HG03139 (cell line): ENCODE data around the gene MEN1.
"Not testable (repeated sequence)": the region's sequence is repeated elsewhere in the genome, so short reads cannot be mapped to it uniquely, and the experiment has no call there.

Source experiments
- ATAC-seq: cut with Tn5 transposase; IDR thresholded peaks from one replicate; pipeline ENCODE4 v1.9.1; 2021; ENCODE audit not compliant: unreplicated experiment

The MEN1 gene

GRCh38 chr11:64846998-64847666 lies 36.8 kb upstream of the MEN1 start:
- no peak for ATAC-seq

GRCh38 chr11:64845776-64846129 lies 35.4 kb upstream of the MEN1 start:
- ATAC-seq, result not testable (repeated sequence)

GRCh38 chr11:64845129-64845775 lies 34.9 kb upstream of the MEN1 start:
- no peak for ATAC-seq

GRCh38 chr11:64844330-64845128 lies 34.2 kb upstream of the MEN1 start, which contains the start of gene CDC42BPG:
TSS of gene CDC42BPG (minus strand) at chr11:64844653. CDS start at chr11:64844569, 84 bp downstream.
- no peak for ATAC-seq

- no peak for ATAC-seq
Measured at GRCh38 chr11:64843686-64844329, 33.5 kb upstream of the MEN1 start.

- ATAC-seq, result no peak
Measured at GRCh38 chr11:64842851-64843685, 32.7 kb upstream of the MEN1 start.

- no peak for ATAC-seq
Measured at GRCh38 chr11:64842366-64842759, 32.0 kb upstream of the MEN1 start.

- no peak for ATAC-seq
Measured at GRCh38 chr11:64841592-64842365, 31.4 kb upstream of the MEN1 start.

- no peak for ATAC-seq
Measured at GRCh38 chr11:64839887-64840782, 29.8 kb upstream of the MEN1 start.

- ATAC-seq, result no peak
Measured at GRCh38 chr11:64839335-64839734, 29.0 kb upstream of the MEN1 start.

- ATAC-seq, result no peak
Measured at GRCh38 chr11:64838600-64839334, 28.4 kb upstream of the MEN1 start.

GRCh38 chr11:64837887-64838351 lies 27.6 kb upstream of the MEN1 start:
- ATAC-seq, result no peak

GRCh38 chr11:64836448-64837072 lies 26.2 kb upstream of the MEN1 start:
- no peak for ATAC-seq

- ATAC-seq, result no peak
Measured at GRCh38 chr11:64835616-64836447, 25.5 kb upstream of the MEN1 start.

- ATAC-seq, result no peak
Measured at GRCh38 chr11:64834723-64835615, 24.6 kb upstream of the MEN1 start.
